ENCODE data around the gene MRPS2.

Gene MRPS2

GRCh38 chr9:135551031-135551430 lies 50.5 kb downstream of the MRPS2 start:
- TF ChIP-seq, protein P1, sequence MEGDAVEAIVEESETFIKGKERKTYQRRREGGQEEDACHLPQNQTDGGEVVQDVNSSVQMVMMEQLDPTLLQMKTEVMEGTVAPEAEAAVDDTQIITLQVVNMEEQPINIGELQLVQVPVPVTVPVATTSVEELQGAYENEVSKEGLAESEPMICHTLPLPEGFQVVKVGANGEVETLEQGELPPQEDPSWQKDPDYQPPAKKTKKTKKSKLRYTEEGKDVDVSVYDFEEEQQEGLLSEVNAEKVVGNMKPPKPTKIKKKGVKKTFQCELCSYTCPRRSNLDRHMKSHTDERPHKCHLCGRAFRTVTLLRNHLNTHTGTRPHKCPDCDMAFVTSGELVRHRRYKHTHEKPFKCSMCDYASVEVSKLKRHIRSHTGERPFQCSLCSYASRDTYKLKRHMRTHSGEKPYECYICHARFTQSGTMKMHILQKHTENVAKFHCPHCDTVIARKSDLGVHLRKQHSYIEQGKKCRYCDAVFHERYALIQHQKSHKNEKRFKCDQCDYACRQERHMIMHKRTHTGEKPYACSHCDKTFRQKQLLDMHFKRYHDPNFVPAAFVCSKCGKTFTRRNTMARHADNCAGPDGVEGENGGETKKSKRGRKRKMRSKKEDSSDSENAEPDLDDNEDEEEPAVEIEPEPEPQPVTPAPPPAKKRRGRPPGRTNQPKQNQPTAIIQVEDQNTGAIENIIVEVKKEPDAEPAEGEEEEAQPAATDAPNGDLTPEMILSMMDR (conservative IDR thresholded peaks at IDR 0.05), result no peak
- no peak overlapping the region for H3K27ac ChIP-seq

GRCh38 chr9:135551456-135551855 lies 51.0 kb downstream of the MRPS2 start:
- TF ChIP-seq, protein P1 (conservative IDR thresholded peaks at IDR 0.05), result no peak
- H3K27ac ChIP-seq, result no peak overlapping the region

DNA sequence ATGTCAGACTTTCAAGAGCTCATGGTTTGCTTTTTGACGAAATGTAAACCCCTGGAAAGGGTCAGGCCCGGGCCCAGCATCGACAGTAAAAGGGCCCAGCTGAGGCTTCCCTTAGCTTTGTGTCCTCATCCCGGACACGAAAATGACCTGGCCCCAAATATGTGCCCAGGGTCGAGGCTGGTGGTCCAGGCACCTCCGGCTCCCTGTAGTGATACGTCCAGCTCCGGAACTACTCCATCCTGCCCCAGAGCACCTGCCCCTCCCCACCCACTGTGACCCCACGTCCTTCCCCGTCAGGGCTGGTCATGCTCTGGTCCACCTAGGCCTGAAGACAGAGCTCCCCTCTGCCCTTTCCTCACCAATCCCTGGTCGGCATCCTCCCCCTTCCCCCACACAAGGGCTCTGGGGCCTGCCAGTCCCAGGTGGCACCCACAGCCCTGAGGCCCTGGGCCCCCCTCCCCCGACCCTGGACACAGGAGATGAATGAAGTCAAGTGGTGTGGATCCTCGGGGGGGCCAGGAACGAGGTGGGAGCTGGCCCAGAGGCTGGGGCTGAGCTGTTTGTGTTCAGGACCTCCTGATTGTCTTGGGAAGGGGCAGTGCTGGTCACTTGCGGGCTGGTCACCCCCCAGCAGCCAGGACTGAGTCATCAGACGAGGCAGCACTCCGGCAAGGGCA lies 51.7 kb downstream of the MRPS2 start:
- TF ChIP-seq, protein P1 (conservative IDR thresholded peaks at IDR 0.05), result no peak
- no peak overlapping the region for H3K27ac ChIP-seq

DNA sequence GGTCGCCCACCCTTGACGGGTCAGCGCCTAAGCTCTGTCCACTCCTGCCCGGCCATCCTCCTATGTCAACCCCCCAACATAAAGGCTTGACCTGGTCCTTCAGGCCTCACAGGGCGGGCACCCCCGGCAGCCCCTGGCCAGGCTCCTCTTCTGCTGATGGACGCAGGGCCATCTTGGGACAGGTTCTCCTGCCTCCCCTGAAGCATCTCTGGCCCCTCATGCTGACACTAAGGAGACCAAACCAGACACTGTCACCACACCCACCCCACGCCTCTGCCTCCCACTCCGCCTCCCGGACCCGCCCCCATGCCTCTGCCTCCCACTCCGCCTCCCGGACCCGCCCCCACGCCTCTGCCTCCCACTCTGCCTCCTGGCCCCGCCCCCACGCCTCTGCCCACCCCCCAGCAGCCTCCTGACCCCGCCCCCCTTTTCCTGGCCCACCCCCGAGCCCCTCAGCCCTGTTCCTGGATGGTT lies 52.3 kb downstream of the MRPS2 start:
- TF ChIP-seq, protein P1 (conservative IDR thresholded peaks at IDR 0.05), result no peak
- H3K27ac ChIP-seq, result no peak overlapping the region
